ENCODE results near the gene RBKS.
"Not testable (repeated sequence)": the region's sequence is repeated elsewhere in the genome, so short reads cannot be mapped to it uniquely, and the experiment has no call there.

Gene RBKS

GRCh38 chr2:27906074-27906473, 15.9 kb upstream of the RBKS start:
- no peak for DNase-seq (ENCODE audit: low read depth)

- DNase-seq (ENCODE audit: low read depth), result no peak
Observed at GRCh38 chr2:27904405-27904665, 14.1 kb upstream of the RBKS start.

GRCh38 chr2:27903649-27904404, 13.6 kb upstream of the RBKS start:
- no peak for DNase-seq (ENCODE audit: low read depth)

GRCh38 chr2:27903018-27903417, 12.8 kb upstream of the RBKS start:
- no peak for DNase-seq (ENCODE audit: low read depth)

- no peak for DNase-seq (ENCODE audit: low read depth)
Observed at GRCh38 chr2:27902098-27902497, 11.9 kb upstream of the RBKS start.

GRCh38 chr2:27901234-27901633, 11.0 kb upstream of the RBKS start:
- DNase-seq (ENCODE audit: low read depth), result no peak

GRCh38 chr2:27897717-27898116, 7.5 kb upstream of the RBKS start:
- DNase-seq (ENCODE audit: low read depth), result no peak

GRCh38 chr2:27893006-27893405, 2.8 kb upstream of the RBKS start:
- no peak for DNase-seq (ENCODE audit: low read depth)

- DNase-seq (ENCODE audit: low read depth), result no peak
Observed at GRCh38 chr2:27891673-27892105, 1.5 kb upstream of the RBKS start.

- peak; percentile 81 for DNase-seq (ENCODE audit: low read depth)
Observed at GRCh38 chr2:27890924-27891672, 911 bp upstream of the RBKS start.

- no peak for DNase-seq (ENCODE audit: low read depth)
Observed at GRCh38 chr2:27889774-27890145, 427 bp downstream of the RBKS start.

- no peak for DNase-seq (ENCODE audit: low read depth)
Observed at GRCh38 chr2:27888790-27889189, 1.4 kb downstream of the RBKS start.

- DNase-seq (ENCODE audit: low read depth), result no peak
Observed at GRCh38 chr2:27887830-27888229, 2.4 kb downstream of the RBKS start.

- DNase-seq (ENCODE audit: low read depth), result no peak
Observed at GRCh38 chr2:27887111-27887510, 3.1 kb downstream of the RBKS start.

GRCh38 chr2:27886322-27886721, 3.9 kb downstream of the RBKS start:
- DNase-seq (ENCODE audit: low read depth), result no peak

GRCh38 chr2:27885661-27886060, 4.5 kb downstream of the RBKS start:
- no peak for DNase-seq (ENCODE audit: low read depth)

- DNase-seq (ENCODE audit: low read depth), result no peak
Observed at GRCh38 chr2:27885234-27885633, 5.0 kb downstream of the RBKS start.

GRCh38 chr2:27884601-27885000, 5.6 kb downstream of the RBKS start:
- DNase-seq (ENCODE audit: low read depth), result no peak

GRCh38 chr2:27882584-27882922, 7.6 kb downstream of the RBKS start:
- not testable (repeated sequence) for DNase-seq (ENCODE audit: low read depth)

GRCh38 chr2:27881815-27882583, 8.2 kb downstream of the RBKS start:
- DNase-seq (ENCODE audit: low read depth), result not testable (repeated sequence)

GRCh38 chr2:27878825-27879224, 11.4 kb downstream of the RBKS start:
- DNase-seq (ENCODE audit: low read depth), result no peak

- DNase-seq (ENCODE audit: low read depth), result no peak
Observed at GRCh38 chr2:27875089-27875881, 14.9 kb downstream of the RBKS start.
